GM19035 (cell line): ENCODE results near the gene ELOVL7.
"Not testable (repeated sequence)": the region's sequence is repeated elsewhere in the genome, so short reads cannot be mapped to it uniquely, and the experiment has no call there.

Experiments
- ATAC-seq: cut with Tn5 transposase; IDR thresholded peaks from one replicate; pipeline ENCODE4 v1.9.1; 2021; ENCODE audit not compliant: unreplicated experiment

Gene ELOVL7

DNA sequence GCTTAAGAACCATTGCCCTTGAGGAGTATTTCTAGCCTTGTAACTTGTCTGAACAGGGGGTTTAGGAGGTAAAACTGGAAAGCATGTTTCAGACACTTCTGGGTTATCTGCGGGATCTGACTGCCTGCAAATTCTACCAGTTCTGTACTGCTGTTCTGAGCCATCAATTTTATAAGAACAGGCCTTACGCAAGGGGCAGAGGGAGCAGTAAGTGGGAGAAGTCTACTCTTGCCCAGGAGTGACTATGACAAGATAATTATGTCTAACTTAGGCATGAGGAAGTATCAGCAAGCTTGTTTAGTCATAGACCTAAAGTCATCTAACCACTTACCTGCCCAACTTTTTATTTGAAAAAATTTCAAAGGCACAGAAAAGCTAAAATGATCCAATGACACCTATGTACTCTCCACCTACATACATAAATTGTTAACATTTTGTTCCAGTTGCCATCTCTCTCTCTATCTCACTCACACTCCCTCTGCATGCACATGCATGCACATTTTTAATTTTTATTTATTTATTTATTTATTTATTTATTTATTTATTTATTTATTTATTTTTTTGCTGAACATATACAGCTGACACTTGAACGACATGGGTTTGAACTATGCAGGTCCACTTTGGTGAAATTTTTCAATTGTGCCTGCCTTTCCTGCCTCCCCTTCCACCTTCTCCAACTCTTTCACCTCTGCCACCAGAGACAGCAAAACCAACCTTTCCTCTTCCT is 125.7 kb downstream of the ELOVL7 start:
- no peak for ATAC-seq

DNA sequence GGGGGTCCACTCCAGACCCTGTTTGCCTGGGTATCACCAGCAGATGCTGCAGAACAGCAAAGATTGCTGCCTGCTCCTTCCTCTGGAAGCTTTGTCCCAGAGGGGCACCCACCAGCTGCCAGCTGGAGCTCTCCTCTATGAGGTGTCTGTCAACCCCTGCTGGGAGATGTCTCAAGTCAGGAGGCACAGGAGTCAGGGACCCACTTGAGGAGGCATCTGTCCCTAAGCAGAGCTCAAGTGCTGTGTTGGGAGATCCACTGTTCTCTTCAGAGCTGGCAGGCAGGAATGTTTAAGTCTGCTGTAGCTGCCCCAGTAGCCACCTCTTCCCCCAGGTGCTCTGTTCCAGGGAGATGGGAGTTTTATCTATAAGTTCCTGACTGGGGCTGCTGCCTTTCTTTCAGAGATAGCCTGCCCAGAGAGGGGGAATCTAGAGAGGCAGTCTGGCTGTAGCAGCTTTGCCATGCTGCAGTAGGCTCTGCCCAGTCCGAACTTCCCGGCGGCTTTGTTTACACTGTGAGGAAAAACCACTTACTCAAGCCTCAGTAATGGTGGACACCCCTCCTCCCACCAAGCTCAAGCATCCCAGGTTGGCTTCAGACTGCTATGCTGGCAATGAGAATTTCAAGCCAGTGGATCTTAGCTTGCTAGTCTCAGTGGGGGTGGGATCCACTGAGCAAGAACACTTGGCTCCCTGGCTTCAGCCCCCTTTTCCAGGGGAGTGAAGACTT is 128.7 kb downstream of the ELOVL7 start:
- ATAC-seq = not testable (repeated sequence)

DNA sequence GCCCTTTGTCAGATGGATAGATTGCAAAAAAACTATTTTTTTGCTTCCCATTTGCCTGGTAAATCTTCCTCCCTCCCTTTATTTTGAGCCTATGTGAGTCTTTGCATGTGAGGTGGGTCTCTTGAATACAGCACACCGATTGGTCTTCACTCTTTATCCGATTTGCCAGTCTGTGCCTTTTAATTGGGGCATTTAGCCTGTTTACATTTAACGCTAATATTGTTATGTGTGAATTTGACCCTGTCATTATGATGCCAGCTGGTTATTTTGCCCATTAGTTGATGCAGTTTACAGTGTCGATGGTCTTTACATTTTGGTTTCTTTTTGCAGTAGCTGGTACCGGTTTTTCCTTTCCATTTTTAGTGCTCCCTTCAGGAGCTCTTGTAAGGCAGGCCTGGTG is 131.1 kb downstream of the ELOVL7 start:
- no peak for ATAC-seq

DNA sequence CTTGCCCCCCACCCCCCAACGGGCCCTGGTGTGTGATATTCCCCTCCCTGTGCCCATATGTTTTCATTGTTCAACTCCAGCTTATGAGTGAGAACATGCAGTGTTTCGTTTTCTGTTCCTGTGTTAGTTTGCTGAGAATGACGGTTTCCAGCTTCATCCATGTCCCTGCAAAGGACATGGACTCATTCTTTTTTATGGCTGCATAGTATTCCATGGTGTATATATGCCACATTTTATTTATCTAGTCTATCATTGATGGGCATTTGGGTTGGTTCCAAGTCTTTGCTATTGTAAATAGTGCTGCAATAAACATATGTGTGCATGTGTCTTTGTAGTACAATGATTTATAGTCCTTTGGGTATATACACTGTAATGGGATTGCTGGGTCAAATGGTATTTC is 132.2 kb downstream of the ELOVL7 start:
- not testable (repeated sequence) for ATAC-seq

DNA sequence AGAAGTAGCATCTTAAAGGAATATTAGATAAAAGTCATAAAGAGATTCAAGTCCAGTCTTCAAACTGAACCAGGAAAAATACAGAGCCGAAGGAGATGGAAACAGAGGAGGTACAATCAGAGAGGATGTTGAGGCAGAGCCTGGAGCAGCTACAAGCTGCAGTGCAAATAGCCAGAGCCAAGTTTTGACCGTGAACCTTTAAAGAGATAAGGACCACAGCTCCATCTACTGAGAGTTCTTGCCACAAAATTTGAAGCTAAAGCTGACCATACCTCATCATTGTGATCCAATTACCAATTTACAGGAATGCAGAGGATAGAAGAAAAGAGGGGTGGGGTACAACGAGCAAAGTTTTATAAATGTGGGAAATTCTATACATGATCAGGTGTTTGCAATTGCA is 133.7 kb downstream of the ELOVL7 start:
- no peak for ATAC-seq

DNA sequence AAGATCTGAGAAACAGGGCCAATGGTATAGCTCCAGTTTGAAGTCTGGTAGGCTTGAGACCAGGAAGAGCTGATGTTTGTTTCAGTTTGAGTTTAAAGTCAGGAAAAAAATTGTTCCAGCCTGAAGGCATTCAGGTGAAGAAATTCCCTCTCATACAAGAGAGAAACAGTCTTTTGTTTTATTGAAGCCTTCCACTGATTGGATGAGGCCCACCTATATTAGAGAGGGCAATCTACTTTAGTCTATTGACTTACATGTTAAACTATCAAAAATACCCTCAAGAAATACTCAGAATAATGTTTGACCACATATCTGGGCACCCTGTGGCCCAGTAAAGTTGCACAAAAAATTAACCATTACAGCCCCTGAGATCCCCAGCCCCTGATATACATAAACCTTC is 138.9 kb downstream of the ELOVL7 start:
- ATAC-seq = no peak

DNA sequence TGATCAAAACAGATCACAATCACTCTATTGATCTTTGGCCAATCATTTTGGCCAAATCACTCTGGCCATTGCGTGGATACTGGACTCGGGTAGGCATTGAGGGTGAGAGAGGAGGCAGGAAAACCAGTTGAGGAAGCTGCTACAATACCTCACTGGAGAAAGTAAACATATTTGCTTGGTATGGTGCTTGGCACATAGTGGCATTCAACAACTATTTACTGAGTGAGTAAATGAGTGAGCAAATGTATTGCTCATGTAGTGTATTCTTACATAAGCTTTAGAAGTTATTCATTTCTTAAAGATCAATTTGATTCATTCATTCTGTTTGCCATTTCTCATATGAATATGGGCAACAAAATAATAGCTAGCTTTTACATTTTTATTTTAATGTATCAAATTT is 140.1 kb downstream of the ELOVL7 start:
- ATAC-seq = no peak
